B cell (primary cell): ENCODE data around the gene MAST2. TPM values are rescaled to one million over a fixed set of nuclear protein-coding genes. Genes with fewer than 3 reads are reported as not detected.

Source experiments
- ATAC-seq: fragments of 200-7000 bp; cut with Tn5 transposase; one replicate; pipeline ENCODE4 v1.10.0; 2021; ENCODE audit warnings: low read depth, mild to moderate bottlenecking, moderate number of reproducible peaks, moderate library complexity
- CTCF ChIA-PET: fragments of 350-600 bp; sonication (Branson Sonifier 250); formaldehyde crosslinking; loops from one replicate; lab custom pipeline; 2021; ENCODE audit warnings: antibody characterized with exemption, inconsistent platforms; lab: Charles Lee
- POLR2A ChIA-PET: fragments of 350-600 bp; sonication (Branson Sonifier 250); formaldehyde crosslinking; loops from one replicate; lab custom pipeline; 2021; ENCODE audit warnings: antibody characterized with exemption; lab: Charles Lee
- DNase-seq: peaks from one replicate; pipeline ENCODE4 v3.0.0; 2013
- H2AFZ ChIP-seq: 2 replicates; pipeline ENCODE4 v1.6.1; 2012; ENCODE audit warnings: mild to moderate bottlenecking, low read depth, low read length; ENCODE audit not compliant: insufficient read depth, poor library complexity, severe bottlenecking
- H3K27ac ChIP-seq, 2 donors: 1 replicate in 1 of 2; 2 replicates in 1 of 2; pipeline ENCODE4 v1.5.1; 2012 to 2013; ENCODE audit warnings: low read length in 2 of 2, mild to moderate bottlenecking in 2 of 2, moderate library complexity in 1 of 2
- H3K27me3 ChIP-seq, 4 experiments: fragments of 200-600 bp in 1 of 4; sonication (generic) in 1 of 4; replicated peaks in 1 of 4; 1 replicate in 2 of 4; 2 replicates in 2 of 4; pipeline versions ENCODE4 v1.6.1 to v1.7.0; 2013 to 2016; ENCODE audit warnings: low read length in 3 of 4, mild to moderate bottlenecking in 2 of 4, mixed read lengths in 1 of 4, moderate library complexity in 1 of 4; ENCODE audit not compliant: insufficient read depth in 4 of 4, control insufficient read depth in 3 of 4; ENCODE audit errors: control extremely low read depth in 1 of 4
- H3K36me3 ChIP-seq, 2 experiments: replicated peaks in 1 of 2; 1 replicate in 1 of 2; 2 replicates in 1 of 2; pipeline versions ENCODE4 v1.6.1 to v1.7.1; 2013; ENCODE audit warnings: low read length in 1 of 2; ENCODE audit not compliant: insufficient read depth in 2 of 2, control insufficient read depth in 1 of 2; ENCODE audit errors: control extremely low read depth in 1 of 2, extremely low read depth in 1 of 2
- H3K4me1 ChIP-seq, 2 donors: fragments of 200-600 bp in 1 of 2; sonication (generic) in 1 of 2; 1 replicate in 1 of 2; 2 replicates in 1 of 2; pipeline versions ENCODE4 v1.5.1 to v1.6.1; 2013 to 2017; ENCODE audit warnings: low read length in 2 of 2; ENCODE audit not compliant: control insufficient read depth in 2 of 2, insufficient read depth in 2 of 2
- H3K4me2 ChIP-seq: replicated peaks from 2 replicates; pipeline ENCODE3; 2012; ENCODE audit warnings: mild to moderate bottlenecking, low read depth, low read length; ENCODE audit not compliant: poor library complexity, severe bottlenecking
- H3K4me3 ChIP-seq, 5 experiments: fragments of 200-600 bp in 1 of 5; sonication (generic) in 1 of 5; 1 replicate in 3 of 5; 2 replicates in 2 of 5; pipeline versions ENCODE4 v1.5.1 to v1.7.0; 2011 to 2016; ENCODE audit warnings: low read length in 4 of 5, mild to moderate bottlenecking in 4 of 5, low read depth in 2 of 5, control low read depth in 1 of 5, moderate library complexity in 1 of 5; ENCODE audit not compliant: insufficient read depth in 1 of 5; ENCODE audit errors: control extremely low read depth in 1 of 5, extremely low read depth in 1 of 5
- H3K79me2 ChIP-seq: fragments of 200-600 bp; sonication (generic); one replicate; pipeline ENCODE4 v1.6.0; 2016; ENCODE audit warnings: low read length; ENCODE audit not compliant: control insufficient read depth, insufficient read depth
- H3K9ac ChIP-seq: fragments of 200-600 bp; sonication (generic); 2 replicates; pipeline ENCODE4 v1.6.1; 2017; ENCODE audit warnings: mild to moderate bottlenecking, low read length, moderate library complexity
- H3K9me3 ChIP-seq, 3 donors: one replicate each; pipeline versions ENCODE4 v1.6.1 to v1.7.1; 2013; ENCODE audit warnings: low read length in 2 of 3; ENCODE audit not compliant: control insufficient read depth in 2 of 3, insufficient read depth in 1 of 3; ENCODE audit errors: control extremely low read depth in 1 of 3
- H4K20me1 ChIP-seq: 2 replicates; pipeline ENCODE4 v1.6.0; 2012; ENCODE audit warnings: mild to moderate bottlenecking, low read length; ENCODE audit not compliant: insufficient read depth, control insufficient read depth, poor library complexity, severe bottlenecking
- H3K27ac Mint-ChIP-seq: one replicate; pipeline ENCODE4 v1.8.0; 2021; ENCODE audit warnings: mixed read lengths
- H3K27me3 Mint-ChIP-seq: one replicate; pipeline ENCODE4 v1.8.0; 2021; ENCODE audit warnings: mixed read lengths
- H3K4me1 Mint-ChIP-seq: one replicate; pipeline ENCODE4 v1.8.0; 2021; ENCODE audit warnings: mixed read lengths
- H3K4me3 Mint-ChIP-seq: one replicate; pipeline ENCODE4 v1.8.0; 2021; ENCODE audit warnings: mixed read lengths
- H3K9me3 Mint-ChIP-seq: one replicate; pipeline ENCODE4 v1.8.0; 2022; ENCODE audit warnings: mixed read lengths; ENCODE audit not compliant: insufficient read depth
- EZH2 ChIP-seq: IDR thresholded peaks from 2 replicates; pipeline ENCODE4 v1.6.1; 2012; ENCODE audit warnings: borderline replicate concordance, low read depth, mild to moderate bottlenecking, moderate library complexity, low read length; ENCODE audit not compliant: insufficient read depth, poor library complexity, severe bottlenecking
- WGBS: methylation state at CpG from one replicate; pipeline ENCODE4 v1.1.5; 2013; ENCODE audit warnings: missing lambda C conversion rate; ENCODE audit not compliant: insufficient coverage; 5-methylcytosine and 5-hydroxymethylcytosine counted together
- intact Hi-C: fragments of 100-400 bp; cut with micrococcal nuclease; formaldehyde crosslinking; loops from one replicate; pipeline ENCODE4 v1.10.0; 2022
- polyA plus RNA-seq: library from polyadenylated mRNA; depleted of rRNA; stranded (reverse); fragments of >200 nt; gene quantifications from 2 replicates; pipeline ENCODE4 v1.2.3, GENCODE V29; 2012
- total RNA-seq, 2 donors: library from RNA; stranded (reverse); fragments of 120-200 nt in 1 of 2; gene quantifications; 1 replicate in 1 of 2; 2 replicates in 1 of 2; pipeline versions ENCODE4 v1.2.3 to v1.2.4, GENCODE V29; 2013 to 2022
- TF ChIP-seq, protein P1 (sequence below): fragments of 200-600 bp; IDR thresholded peaks from one replicate; pipeline ENCODE4 v1.8.0; 2022; ENCODE audit warnings: antibody characterized with exemption, mild to moderate bottlenecking

Gene MAST2
- total and polyA plus RNA-seq, 2 donors (not counting 1 experiment from before 2014, with no cell fraction given): 12.5 to 23.3 TPM

- Histone ChIP-seq H3K4me3 (no peak overlapping the region), H4K20me1 (no peaks in the 10 kb centered on the region), H3K9me3 (no peaks in the 10 kb centered on the region), H3K36me3 (no peaks in the 10 kb centered on the region), H3K27ac (no peak overlapping the region), H3K9ac (no peak overlapping the region), H3K4me2 (no peak overlapping the region), H3K4me1 (peaks cover 0 to 5% of the 10 kb centered on the region in 2 donors), H2AFZ (no peak overlapping the region), H3K27me3 (no peaks in the 10 kb centered on the region), H3K79me2 (no peaks in the 10 kb centered on the region)
- POLR2A ChIA-PET: no interaction called here
- CTCF ChIA-PET: no interaction called here
- H3K27me3 Mint-ChIP-seq: no peaks in the 10 kb centered on the region
- no peaks in the 10 kb centered on the region for H3K9me3 Mint-ChIP-seq
- H3K27ac Mint-ChIP-seq: no peak overlapping the region
- TF ChIP-seq, protein P1, sequence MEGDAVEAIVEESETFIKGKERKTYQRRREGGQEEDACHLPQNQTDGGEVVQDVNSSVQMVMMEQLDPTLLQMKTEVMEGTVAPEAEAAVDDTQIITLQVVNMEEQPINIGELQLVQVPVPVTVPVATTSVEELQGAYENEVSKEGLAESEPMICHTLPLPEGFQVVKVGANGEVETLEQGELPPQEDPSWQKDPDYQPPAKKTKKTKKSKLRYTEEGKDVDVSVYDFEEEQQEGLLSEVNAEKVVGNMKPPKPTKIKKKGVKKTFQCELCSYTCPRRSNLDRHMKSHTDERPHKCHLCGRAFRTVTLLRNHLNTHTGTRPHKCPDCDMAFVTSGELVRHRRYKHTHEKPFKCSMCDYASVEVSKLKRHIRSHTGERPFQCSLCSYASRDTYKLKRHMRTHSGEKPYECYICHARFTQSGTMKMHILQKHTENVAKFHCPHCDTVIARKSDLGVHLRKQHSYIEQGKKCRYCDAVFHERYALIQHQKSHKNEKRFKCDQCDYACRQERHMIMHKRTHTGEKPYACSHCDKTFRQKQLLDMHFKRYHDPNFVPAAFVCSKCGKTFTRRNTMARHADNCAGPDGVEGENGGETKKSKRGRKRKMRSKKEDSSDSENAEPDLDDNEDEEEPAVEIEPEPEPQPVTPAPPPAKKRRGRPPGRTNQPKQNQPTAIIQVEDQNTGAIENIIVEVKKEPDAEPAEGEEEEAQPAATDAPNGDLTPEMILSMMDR: no peak
- no peak for TF ChIP-seq EZH2
- no peak overlapping the region for H3K4me3 Mint-ChIP-seq
- peaks cover 2% of the 10 kb centered on the region for H3K4me1 Mint-ChIP-seq
- no peak for DNase-seq
- ATAC-seq: no peak
- no CpG with 5 or more reads among the region's 1 CpG for WGBS
- intact Hi-C loops: no loop called here
Measured at GRCh38 chr1:45911634-45912033, 108.2 kb downstream of the MAST2 start.

- Histone ChIP-seq H3K79me2 (no peaks in the 10 kb centered on the region), H3K4me1 (peaks cover 0 to 5% of the 10 kb centered on the region in 2 donors), H3K4me3 (no peak overlapping the region), H3K27me3 (no peaks in the 10 kb centered on the region), H3K9ac (no peak overlapping the region), H3K27ac (no peak overlapping the region), H3K4me2 (no peak overlapping the region), H3K9me3 (no peaks in the 10 kb centered on the region), H3K36me3 (no peaks in the 10 kb centered on the region), H4K20me1 (no peaks in the 10 kb centered on the region), H2AFZ (no peak overlapping the region)
- Mint-ChIP-seq H3K4me1 (peaks cover 2% of the 10 kb centered on the region), H3K4me3 (no peak overlapping the region), H3K27ac (no peak overlapping the region), H3K27me3 (no peaks in the 10 kb centered on the region), H3K9me3 (no peaks in the 10 kb centered on the region)
- DNase-seq (no peak), ATAC-seq (no peak)
- ChIA-PET POLR2A (no interaction called here), CTCF (no interaction called here)
- intact Hi-C loops: no loop called here
- no peak for TF ChIP-seq EZH2
- TF ChIP-seq, protein P1: no peak
- 97% methylated on average over 5 of the region's 6 CpGs for WGBS
Measured at GRCh38 chr1:45913183-45913683, 109.8 kb downstream of the MAST2 start.
